ENCODE data around the gene GDI1. TPM values are rescaled to one million over a fixed set of nuclear protein-coding genes. Genes with fewer than 3 reads are reported as not detected.

Gene GDI1
- total and polyA plus RNA-seq, 2 of the 4 experiments (the other 2 are of a cell fraction) = 113 to 291 TPM

- Histone ChIP-seq H3K27me3 (ENCODE audit: control insufficient read depth, insufficient read depth, low read length) (no peaks in the 10 kb centered on the region), H2AFZ (replicated peaks; ENCODE audit: low read length, poor library complexity) (no peak overlapping the region), H3K4me2 (ENCODE audit: low read depth, low read length) (peak overlapping the region; percentile 89; the same call in 1 of the 2 replicates), H2BK5ac (ENCODE audit: low read depth, low read length, poor library complexity, severe bottlenecking) (no peak overlapping the region), H3K18ac (ENCODE audit: low read depth, low read length) (no peak overlapping the region), H3K56ac (ENCODE audit: extremely low read depth, insufficient read depth, low read length) (no peak overlapping the region), H3K36me3 (ENCODE audit: control insufficient read depth, insufficient read depth, low read length) (peaks cover 12% of the 10 kb centered on the region; the same call in 1 of the 2 replicates), H3K4me1 (ENCODE audit: control insufficient read depth, insufficient read depth, low read length) (peaks cover 4% of the 10 kb centered on the region; the same call in 1 of the 2 replicates), H2BK20ac (ENCODE audit: low read depth, low read length) (no peak overlapping the region), H3K4ac (ENCODE audit: low read depth, low read length) (peak overlapping the region; percentile 85; the same call in 1 of the 2 replicates), H3K9me1 (ENCODE audit: insufficient read depth, low read length) (peaks cover 8% of the 10 kb centered on the region; the same call in 1 of the 2 replicates), H2AK5ac (ENCODE audit: low read depth, low read length) (0 out of 2 replicates have a peak overlapping the region, but pooled peaks have one; percentile 66), H3K27ac (ENCODE audit: insufficient read depth, low read length) (no peak overlapping the region), H3K14ac (replicated peaks; ENCODE audit: low read depth, low read length) (no peak overlapping the region), H2AK9ac (replicated peaks; ENCODE audit: low read depth, low read length, poor library complexity) (no peak overlapping the region), H2BK15ac (ENCODE audit: low read depth, low read length) (no peak overlapping the region), H3K4me3 (ENCODE audit: insufficient read depth, low read depth, low read length) (no peak overlapping the region), H3K9ac (ENCODE audit: low read depth, low read length) (no peak overlapping the region), H4K8ac (ENCODE audit: low read depth in 2 of 2, low read length in 2 of 2) (no peak overlapping the region), H4K5ac (ENCODE audit: low read depth, low read length) (no peak overlapping the region), H4K91ac (ENCODE audit: insufficient read depth, low read depth, low read length) (no peak overlapping the region), H3K23ac (ENCODE audit: low read depth, low read length) (no peak overlapping the region; the same call in 1 of the 2 replicates), H4K20me1 (ENCODE audit: insufficient read depth, low read length) (peaks cover 4% of the 10 kb centered on the region; the same call in 1 of the 2 replicates), H3K9me3 (ENCODE audit: control insufficient read depth, insufficient read depth, low read length) (no peaks in the 10 kb centered on the region), H2BK120ac (ENCODE audit: low read depth, low read length) (no peak overlapping the region), H3K79me1 (ENCODE audit: low read depth in 1 of 2, low read length in 2 of 2) (peaks cover 3 to 38% of the 10 kb centered on the region in 2 experiments; a peak in 3 of 4 replicates)
- 100% methylated on average over 1 of the region's 4 CpGs; no CpG with 5 or more reads in 1 of the 2 experiments for WGBS, 2 experiments (ENCODE audit: extremely low coverage in 2 of 2, insufficient read length in 1 of 2)
- dilution Hi-C loops (cut with HindIII; ENCODE audit: low sequenced_read_pairs, unreplicated experiment) (no loop called here), in situ Hi-C loops (cut with MboI; ENCODE audit: low sequenced_read_pairs) (no loop called here), intact Hi-C loops (cut with micrococcal nuclease) (no loop called here)
- ChIA-PET POLR2A (ENCODE audit: unreplicated experiment) (no interaction called here), CTCF (no interaction called here)
- no peak for ATAC-seq (ENCODE audit: low read depth)
- BruUV-seq (replicated peaks) = no TSS peak
- no peak for DNase-seq
- TF ChIP-seq RFX5 (IDR thresholded peaks at IDR 0.05; ENCODE audit: low read depth, low read length) (no peak), CEBPB (IDR thresholded peaks at IDR 0.05; ENCODE audit: low read depth, low read length) (no peak), FOS (IDR thresholded peaks at IDR 0.05; ENCODE audit: low read depth, low read length) (no peak), BHLHE40 (IDR thresholded peaks at IDR 0.05; ENCODE audit: low read depth, low read length) (no peak), RCOR1 (IDR thresholded peaks at IDR 0.05; ENCODE audit: insufficient replicate concordance, low read length) (no peak), CHD1 (IDR thresholded peaks at IDR 0.05; ENCODE audit: low read depth, low read length) (no peak), MXI1 (IDR thresholded peaks at IDR 0.05; ENCODE audit: borderline replicate concordance, low read depth, low read length) (no peak), MAFK (IDR thresholded peaks at IDR 0.05; ENCODE audit: low read depth, low read length) (no peak), CTCF (conservative IDR thresholded peaks at IDR 0.05; ENCODE audit: low read depth, low read length) (no peak), POLR2A (IDR thresholded peaks at IDR 0.05; ENCODE audit: low read depth, low read length) (no peak), MAZ (IDR thresholded peaks at IDR 0.05; ENCODE audit: borderline replicate concordance, low read depth, low read length) (no peak), SMC3 (IDR thresholded peaks at IDR 0.05; ENCODE audit: low read depth, low read length) (no peak), RAD21 (IDR thresholded peaks at IDR 0.05; ENCODE audit: low read length) (no peak), NFE2L2 (IDR thresholded peaks at IDR 0.05; ENCODE audit: low read depth, low read length) (no peak), ELK1 (IDR thresholded peaks at IDR 0.05; ENCODE audit: borderline replicate concordance, low read depth, low read length) (no peak)
- TF ChIP-seq, protein P1, sequence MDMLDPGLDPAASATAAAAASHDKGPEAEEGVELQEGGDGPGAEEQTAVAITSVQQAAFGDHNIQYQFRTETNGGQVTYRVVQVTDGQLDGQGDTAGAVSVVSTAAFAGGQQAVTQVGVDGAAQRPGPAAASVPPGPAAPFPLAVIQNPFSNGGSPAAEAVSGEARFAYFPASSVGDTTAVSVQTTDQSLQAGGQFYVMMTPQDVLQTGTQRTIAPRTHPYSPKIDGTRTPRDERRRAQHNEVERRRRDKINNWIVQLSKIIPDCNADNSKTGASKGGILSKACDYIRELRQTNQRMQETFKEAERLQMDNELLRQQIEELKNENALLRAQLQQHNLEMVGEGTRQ (IDR thresholded peaks at IDR 0.05; ENCODE audit: low read depth, low read length) = no peak
These were observed 52.2 kb downstream of the GDI1 start for GRCh38 chrX:154489182-154489581.
